NCI-H2196 treated with DMSO at 0.1 percent for 48 hours (cell line): Measurements from ENCODE around the gene TARBP1.
"Not testable (repeated sequence)": the region's sequence is repeated elsewhere in the genome, so short reads cannot be mapped to it uniquely, and the experiment has no call there.

Source experiments
- DNase-seq: peaks from one replicate; lab custom pipeline; 2025; ENCODE audit not compliant: unreplicated experiment; lab: John Stamatoyannopoulos, UW

Gene TARBP1

GRCh38 chr1:234440348-234440747 is 38.6 kb downstream of the TARBP1 start:
- no peak for DNase-seq

- DNase-seq: no peak
Observed at GRCh38 chr1:234438579-234438978, 40.4 kb downstream of the TARBP1 start.

GRCh38 chr1:234437423-234438171 is 41.4 kb downstream of the TARBP1 start:
- no peak for DNase-seq

- DNase-seq: no peak
Observed at GRCh38 chr1:234435620-234436019, 43.4 kb downstream of the TARBP1 start.

- no peak for DNase-seq
Observed at GRCh38 chr1:234434706-234435105, 44.3 kb downstream of the TARBP1 start.

GRCh38 chr1:234433563-234434285 is 45.3 kb downstream of the TARBP1 start:
- no peak for DNase-seq

GRCh38 chr1:234431255-234431654 is 47.7 kb downstream of the TARBP1 start:
- no peak for DNase-seq

GRCh38 chr1:234430691-234431090 is 48.3 kb downstream of the TARBP1 start:
- DNase-seq: no peak

- DNase-seq: no peak
Observed at GRCh38 chr1:234429434-234429806, 49.6 kb downstream of the TARBP1 start.

- DNase-seq: no peak
Observed at GRCh38 chr1:234427950-234428646, 50.9 kb downstream of the TARBP1 start.

- DNase-seq: no peak
Observed at GRCh38 chr1:234413990-234414389, 65.0 kb downstream of the TARBP1 start.

GRCh38 chr1:234413485-234413884 is 65.5 kb downstream of the TARBP1 start:
- DNase-seq: no peak

- no peak for DNase-seq
Observed at GRCh38 chr1:234412830-234413229, 66.1 kb downstream of the TARBP1 start.

- no peak for DNase-seq
Observed at GRCh38 chr1:234409328-234409727, 69.7 kb downstream of the TARBP1 start.

- no peak for DNase-seq
Observed at GRCh38 chr1:234408757-234409156, 70.2 kb downstream of the TARBP1 start.

GRCh38 chr1:234406871-234407270 is 72.1 kb downstream of the TARBP1 start:
- DNase-seq: no peak

- no peak for DNase-seq
Observed at GRCh38 chr1:234405676-234406075, 73.3 kb downstream of the TARBP1 start.

- no peak for DNase-seq
Observed at GRCh38 chr1:234402939-234403338, 76.0 kb downstream of the TARBP1 start.

GRCh38 chr1:234401658-234402057 is 77.3 kb downstream of the TARBP1 start:
- DNase-seq: no peak

- DNase-seq: no peak
Observed at GRCh38 chr1:234400773-234401172, 78.2 kb downstream of the TARBP1 start.

GRCh38 chr1:234399515-234399914 is 79.5 kb downstream of the TARBP1 start:
- not testable (repeated sequence) for DNase-seq

GRCh38 chr1:234398849-234399381 is 80.1 kb downstream of the TARBP1 start:
- no peak for DNase-seq
